HL-60 (cell line): Measurements from ENCODE around the gene SMCO1.

ENCODE experiments used
- DNase-seq, 2 experiments: peaks; one replicate each; pipeline ENCODE4 v3.0.0-alpha.2; 2010 to 2020; ENCODE audit warnings: low read depth in 1 of 2, low spot score in 1 of 2
- H3K27ac ChIP-seq: fragments of 250-450 bp; sonication (Bioruptor Pico); replicated peaks from 2 replicates; pipeline ENCODE4 v1.5.1; 2020; ENCODE audit warnings: mild to moderate bottlenecking, moderate library complexity
- H3K27me3 ChIP-seq: fragments of 250-450 bp; sonication (Bioruptor Pico); 2 replicates; pipeline ENCODE4 v1.5.1; 2021; ENCODE audit warnings: mild to moderate bottlenecking, moderate library complexity; ENCODE audit not compliant: insufficient read depth, poor library complexity, severe bottlenecking
- H3K4me3 ChIP-seq: replicated peaks from 2 replicates; pipeline ENCODE4 v1.5.1; 2011; ENCODE audit warnings: mild to moderate bottlenecking, control low read depth, low read length; ENCODE audit not compliant: insufficient read depth
- GABPA ChIP-seq: IDR thresholded peaks from 2 replicates; pipeline ENCODE4 v1.6.1; 2012; ENCODE audit warnings: low read depth
- POLR2AphosphoS5 ChIP-seq: IDR thresholded peaks from 2 replicates; pipeline ENCODE4 v1.6.1; 2012; ENCODE audit warnings: low read depth
- SPI1 ChIP-seq: IDR thresholded peaks from 2 replicates; pipeline ENCODE4 v1.6.1; 2012; ENCODE audit warnings: low read depth, mild to moderate bottlenecking, borderline replicate concordance
- long read RNA-seq: library from polyadenylated mRNA; unstranded; transcript quantifications from one replicate; pipeline ENCODE4 v2.0.0, GENCODE V29; 2020
- TF ChIP-seq, protein P1 (sequence below): IDR thresholded peaks from one replicate; pipeline ENCODE4 v1.5.1; 2011; ENCODE audit warnings: low read length, control low read depth, inconsistent platforms; ENCODE audit not compliant: insufficient read depth
- TF ChIP-seq, protein P2 (sequence below): IDR thresholded peaks from 2 replicates; pipeline ENCODE4 v1.6.1; 2012; ENCODE audit warnings: low read depth; ENCODE audit not compliant: insufficient replicate concordance

SMCO1 gene, protein sequence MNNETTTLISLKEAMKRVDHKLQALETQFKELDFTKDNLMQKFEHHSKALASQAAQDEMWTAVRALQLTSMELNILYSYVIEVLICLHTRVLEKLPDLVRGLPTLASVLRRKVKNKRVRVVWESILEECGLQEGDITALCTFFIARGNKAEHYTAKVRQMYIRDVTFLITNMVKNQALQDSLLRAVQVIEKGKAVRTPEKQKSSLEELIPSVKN
- long read RNA-seq: 0 reads

DNA sequence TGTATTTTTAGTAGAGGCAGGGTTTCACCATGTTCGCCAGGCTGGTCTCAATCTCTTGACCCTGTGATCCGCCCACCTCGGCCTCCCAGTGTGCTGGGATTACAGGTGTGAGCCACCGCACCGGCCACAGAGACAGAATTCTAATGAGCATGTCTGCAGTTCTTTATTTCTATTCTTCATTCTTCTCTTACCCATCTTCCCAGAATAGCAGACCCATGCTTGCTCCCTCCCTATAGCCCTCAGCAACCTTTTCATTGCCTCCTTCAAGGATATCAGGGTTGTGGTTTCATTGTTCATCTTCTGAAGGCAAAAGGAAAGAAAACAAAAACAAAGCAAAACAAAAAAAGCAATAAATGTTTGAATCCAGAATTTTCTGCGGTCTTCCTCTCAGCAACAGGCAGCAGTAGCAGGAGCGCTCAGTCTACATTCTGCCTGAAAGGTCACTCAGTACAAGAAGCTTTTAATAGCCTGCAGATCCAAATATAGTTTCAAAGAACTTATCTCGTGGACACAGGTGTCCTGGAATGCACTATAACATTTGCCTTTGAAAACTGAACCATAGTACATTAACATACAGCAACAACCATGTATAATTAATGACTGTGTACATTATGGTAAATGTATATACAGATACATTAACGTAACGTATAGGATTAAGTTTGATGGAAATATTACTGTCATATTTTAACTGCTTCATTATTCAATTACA is at the start of gene SMCO1:
SMCO1 (minus strand) TSS at position 434 of the 709 bp plus-strand sequence; CDS start at position 297, 137 bp downstream.
- H3K4me3 ChIP-seq: no peak within 1 kb of the TSS
- DNase-seq: no peak
- H3K27ac ChIP-seq: no peak within 1 kb of the TSS
- TF ChIP-seq, protein P1, sequence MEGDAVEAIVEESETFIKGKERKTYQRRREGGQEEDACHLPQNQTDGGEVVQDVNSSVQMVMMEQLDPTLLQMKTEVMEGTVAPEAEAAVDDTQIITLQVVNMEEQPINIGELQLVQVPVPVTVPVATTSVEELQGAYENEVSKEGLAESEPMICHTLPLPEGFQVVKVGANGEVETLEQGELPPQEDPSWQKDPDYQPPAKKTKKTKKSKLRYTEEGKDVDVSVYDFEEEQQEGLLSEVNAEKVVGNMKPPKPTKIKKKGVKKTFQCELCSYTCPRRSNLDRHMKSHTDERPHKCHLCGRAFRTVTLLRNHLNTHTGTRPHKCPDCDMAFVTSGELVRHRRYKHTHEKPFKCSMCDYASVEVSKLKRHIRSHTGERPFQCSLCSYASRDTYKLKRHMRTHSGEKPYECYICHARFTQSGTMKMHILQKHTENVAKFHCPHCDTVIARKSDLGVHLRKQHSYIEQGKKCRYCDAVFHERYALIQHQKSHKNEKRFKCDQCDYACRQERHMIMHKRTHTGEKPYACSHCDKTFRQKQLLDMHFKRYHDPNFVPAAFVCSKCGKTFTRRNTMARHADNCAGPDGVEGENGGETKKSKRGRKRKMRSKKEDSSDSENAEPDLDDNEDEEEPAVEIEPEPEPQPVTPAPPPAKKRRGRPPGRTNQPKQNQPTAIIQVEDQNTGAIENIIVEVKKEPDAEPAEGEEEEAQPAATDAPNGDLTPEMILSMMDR: no peak
- TF ChIP-seq, protein P2, sequence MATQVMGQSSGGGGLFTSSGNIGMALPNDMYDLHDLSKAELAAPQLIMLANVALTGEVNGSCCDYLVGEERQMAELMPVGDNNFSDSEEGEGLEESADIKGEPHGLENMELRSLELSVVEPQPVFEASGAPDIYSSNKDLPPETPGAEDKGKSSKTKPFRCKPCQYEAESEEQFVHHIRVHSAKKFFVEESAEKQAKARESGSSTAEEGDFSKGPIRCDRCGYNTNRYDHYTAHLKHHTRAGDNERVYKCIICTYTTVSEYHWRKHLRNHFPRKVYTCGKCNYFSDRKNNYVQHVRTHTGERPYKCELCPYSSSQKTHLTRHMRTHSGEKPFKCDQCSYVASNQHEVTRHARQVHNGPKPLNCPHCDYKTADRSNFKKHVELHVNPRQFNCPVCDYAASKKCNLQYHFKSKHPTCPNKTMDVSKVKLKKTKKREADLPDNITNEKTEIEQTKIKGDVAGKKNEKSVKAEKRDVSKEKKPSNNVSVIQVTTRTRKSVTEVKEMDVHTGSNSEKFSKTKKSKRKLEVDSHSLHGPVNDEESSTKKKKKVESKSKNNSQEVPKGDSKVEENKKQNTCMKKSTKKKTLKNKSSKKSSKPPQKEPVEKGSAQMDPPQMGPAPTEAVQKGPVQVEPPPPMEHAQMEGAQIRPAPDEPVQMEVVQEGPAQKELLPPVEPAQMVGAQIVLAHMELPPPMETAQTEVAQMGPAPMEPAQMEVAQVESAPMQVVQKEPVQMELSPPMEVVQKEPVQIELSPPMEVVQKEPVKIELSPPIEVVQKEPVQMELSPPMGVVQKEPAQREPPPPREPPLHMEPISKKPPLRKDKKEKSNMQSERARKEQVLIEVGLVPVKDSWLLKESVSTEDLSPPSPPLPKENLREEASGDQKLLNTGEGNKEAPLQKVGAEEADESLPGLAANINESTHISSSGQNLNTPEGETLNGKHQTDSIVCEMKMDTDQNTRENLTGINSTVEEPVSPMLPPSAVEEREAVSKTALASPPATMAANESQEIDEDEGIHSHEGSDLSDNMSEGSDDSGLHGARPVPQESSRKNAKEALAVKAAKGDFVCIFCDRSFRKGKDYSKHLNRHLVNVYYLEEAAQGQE: no peak
- no peak for TF ChIP-seq POLR2AphosphoS5
- TF ChIP-seq GABPA: no peak
- no peak for TF ChIP-seq SPI1
- H3K27me3 ChIP-seq: no peaks in the 10 kb centered on the region

DNA sequence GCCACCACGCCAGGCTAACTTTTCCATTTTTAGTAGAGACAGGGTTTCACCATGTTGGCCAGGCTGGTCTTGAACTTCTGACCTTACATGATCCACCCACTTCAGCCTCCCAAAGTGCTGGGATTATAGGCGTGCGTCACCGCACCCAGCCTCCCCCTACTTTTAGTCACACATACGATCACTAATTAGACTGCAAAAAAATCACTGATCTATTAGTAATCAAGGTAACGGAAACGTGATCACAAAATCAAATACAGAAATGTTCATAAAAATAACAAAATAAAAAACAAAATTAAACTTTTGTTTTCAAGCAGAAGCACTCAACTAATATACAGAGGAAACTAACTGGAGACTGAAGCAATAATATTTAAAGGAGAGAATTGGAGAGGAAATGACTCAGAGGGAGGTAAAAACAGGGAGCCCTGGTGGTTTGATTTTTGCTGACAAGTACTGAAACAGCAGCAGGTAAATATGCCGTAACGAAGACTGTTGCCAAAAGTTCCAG is 48.6 kb upstream of the SMCO1 start:
- no peaks in the 10 kb centered on the region for H3K27me3 ChIP-seq
- no peak overlapping the region for H3K27ac ChIP-seq
- no peak for DNase-seq
- TF ChIP-seq SPI1 (no peak), POLR2AphosphoS5 (no peak), GABPA (no peak)
- TF ChIP-seq, protein P1: no peak
- TF ChIP-seq, protein P2: no peak
- no peak overlapping the region for H3K4me3 ChIP-seq

DNA sequence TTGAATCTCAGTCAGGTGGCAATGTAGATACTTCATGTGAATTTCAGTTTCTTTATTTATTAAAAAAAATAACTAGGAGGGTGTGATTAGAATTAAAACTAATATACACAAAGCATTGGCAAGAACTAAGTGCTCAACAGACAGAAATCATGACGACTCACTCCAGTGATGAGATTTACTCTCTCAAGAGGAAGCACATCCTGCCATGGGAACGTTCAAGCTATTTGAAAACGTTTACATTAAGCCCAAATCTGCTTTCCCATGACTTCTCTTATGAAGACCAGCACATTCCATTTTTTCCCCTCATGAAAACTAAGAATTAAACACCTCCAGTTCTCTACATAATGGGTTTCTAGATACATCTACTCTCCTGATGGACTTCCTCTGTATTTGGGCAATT is 44.7 kb upstream of the SMCO1 start:
- no peak overlapping the region for H3K27ac ChIP-seq
- no peaks in the 10 kb centered on the region for H3K27me3 ChIP-seq
- no peak for DNase-seq
- TF ChIP-seq, protein P2: no peak
- H3K4me3 ChIP-seq: no peak overlapping the region
